Right lobe of liver (tissue), 6 donors: ENCODE measurements around the gene C16orf86. TPM values are rescaled to one million over a fixed set of nuclear protein-coding genes. Genes with fewer than 3 reads are reported as not detected.

Experiments used
- ATAC-seq, 4 donors: fragments of 200-7000 bp; cut with Tn5 transposase; one replicate each; pipeline ENCODE4 v1.9.1; 2020; ENCODE audit warnings: mild to moderate bottlenecking in 4 of 4, moderate library complexity in 4 of 4
- DNase-seq, 3 donors: peaks; one replicate each; pipeline ENCODE4 v3.0.0-alpha.2; 2020
- H3K27ac ChIP-seq, 3 donors: fragments of 200-600 bp; one replicate each; pipeline ENCODE4 v1.8.0; 2022
- H3K27me3 ChIP-seq, 2 donors: fragments of 200-600 bp; one replicate each; pipeline ENCODE4 v1.8.0; 2022
- H3K36me3 ChIP-seq, 4 donors: fragments of 200-600 bp; sonication (generic) in 1 of 4; one replicate each; pipeline versions ENCODE4 v1.5.1 to v1.8.0; 2017 to 2022; ENCODE audit warnings: control low read depth in 1 of 4
- H3K4me1 ChIP-seq, 4 donors: fragments of 200-600 bp; sonication (generic) in 1 of 4; one replicate each; pipeline versions ENCODE4 v1.5.1 to v1.8.0; 2017 to 2022; ENCODE audit warnings: control low read depth in 1 of 4
- H3K4me3 ChIP-seq, 3 donors: fragments of 200-600 bp; one replicate each; pipeline ENCODE4 v1.8.0; 2022
- H3K9me3 ChIP-seq, 4 donors: fragments of 200-600 bp; sonication (generic) in 1 of 4; one replicate each; pipeline versions ENCODE4 v1.5.1 to v1.8.0; 2017 to 2022; ENCODE audit warnings: control low read depth in 1 of 4
- CTCF ChIP-seq, 4 donors: fragments of 200-600 bp in 3 of 4; fragments of 450-650 bp in 1 of 4; IDR thresholded peaks; one replicate each; pipeline versions ENCODE4 v1.5.1 to v1.8.0; 2016 to 2022; ENCODE audit warnings: antibody characterized with exemption in 4 of 4, mild to moderate bottlenecking in 2 of 4
- POLR2A ChIP-seq: fragments of 450-650 bp; IDR thresholded peaks from one replicate; pipeline ENCODE4 v1.6.1; 2017; ENCODE audit warnings: antibody characterized with exemption, mild to moderate bottlenecking
- WGBS: methylation state at CpG from one replicate; pipeline ENCODE4 v1.1.6; 2018; ENCODE audit warnings: low coverage, low lambda C conversion rate; ENCODE audit not compliant: insufficient coverage; ENCODE audit errors: missing lambda C conversion rate; 5-methylcytosine and 5-hydroxymethylcytosine counted together
- intact Hi-C, 2 donors: fragments of 100-400 bp; cut with DNase I; formaldehyde crosslinking; loops; one replicate each; pipeline versions ENCODE4 v1.11.2 to v1.14.1; 2022
- total RNA-seq, 6 experiments: library from RNA; depleted of rRNA in 2 of 6; stranded (reverse); fragments of >200 nt in 2 of 6; fragmentation: NEBNext Ultra II Directional in 3 of 6; extraction: Animal tissue kit (Norgen Biotek cat#: 25700) in 3 of 6; gene quantifications; one replicate each; pipeline versions ENCODE4 v1.1.0 to v1.2.4, GENCODE V29; 2016 to 2023
- donor health status: DM: no; HTN: yes; CAD: no.
- donor health status: DM: no; HTN: no; CAD: no.
- donor health status: DM: no; HTN: no; CAD: no.
- donor health status: DM: no; HTN: yes; CAD: no.
- donor health status: DM: no; HTN: yes; CAD: no.

C16orf86 gene
- total RNA-seq, 6 experiments from 2014 or later = 1.4 to 4.3 (median 2.5) TPM

GRCh38 chr16:67647111-67647651 is 19.4 kb upstream of the C16orf86 start:
- ATAC-seq (no peak), DNase-seq (no peak)
- Histone ChIP-seq H3K27ac (no peak overlapping the region), H3K9me3 (no peaks in the 10 kb centered on the region), H3K4me1 (peaks cover 0 to 6% (median 0%) of the 10 kb centered on the region in 4 donors), H3K27me3 (peaks cover 0 to 4% of the 10 kb centered on the region in 2 donors), H3K36me3 (no peaks in the 10 kb centered on the region), H3K4me3 (no peak overlapping the region)
- intact Hi-C loops = no loop called here
- no peak for TF ChIP-seq POLR2A
- no peak for TF ChIP-seq CTCF (IDR thresholded peaks at IDR 0.05)
- no CpG with 5 or more reads among the region's 15 CpGs for WGBS

- Histone ChIP-seq H3K27ac (no peak overlapping the region), H3K27me3 (peaks cover 0 to 4% of the 10 kb centered on the region in 2 donors), H3K9me3 (no peaks in the 10 kb centered on the region), H3K4me3 (no peak overlapping the region), H3K36me3 (no peaks in the 10 kb centered on the region), H3K4me1 (peaks cover 0 to 1% (median 0%) of the 10 kb centered on the region in 4 donors)
- intact Hi-C loops = no loop called here
- no CpG with 5 or more reads among the region's 13 CpGs for WGBS
- ATAC-seq = no peak
- DNase-seq = peak in 2 of 3 donors; percentile 37 to 41
- no peak for TF ChIP-seq POLR2A
- TF ChIP-seq CTCF (IDR thresholded peaks at IDR 0.05) = no peak
Measured at GRCh38 chr16:67647681-67648080, 18.9 kb upstream of the C16orf86 start.

- no peak overlapping the region for H3K4me3 ChIP-seq
- 38% methylated on average over 5 of the region's 65 CpGs for WGBS
- ATAC-seq = no peak
- no peaks in the 10 kb centered on the region for H3K36me3 ChIP-seq
- TF ChIP-seq CTCF (IDR thresholded peaks at IDR 0.05) (no peak), POLR2A (no peak)
- no peak for DNase-seq
- intact Hi-C loops = no loop called here
- H3K27me3 ChIP-seq = peaks cover 0 to 5% of the 10 kb centered on the region in 2 donors
- H3K4me1 ChIP-seq = peaks cover 0 to 1% (median 0%) of the 10 kb centered on the region in 4 donors
- no peak overlapping the region for H3K27ac ChIP-seq
- no peaks in the 10 kb centered on the region for H3K9me3 ChIP-seq
Measured at GRCh38 chr16:67648088-67648763, 18.4 kb upstream of the C16orf86 start.

GRCh38 chr16:67648764-67649407 is 17.7 kb upstream of the C16orf86 start:
- Histone ChIP-seq H3K9me3 (no peaks in the 10 kb centered on the region), H3K4me3 (no peak overlapping the region), H3K27ac (no peak overlapping the region), H3K27me3 (peaks cover 0 to 10% of the 10 kb centered on the region in 2 donors), H3K36me3 (no peaks in the 10 kb centered on the region), H3K4me1 (peaks cover 0 to 5% (median 0%) of the 10 kb centered on the region in 4 donors)
- 37% methylated on average over 3 of the region's 35 CpGs for WGBS
- no peak for ATAC-seq
- intact Hi-C loops = no loop called here
- DNase-seq = peak in 1 of 3 donors; percentile 42
- no peak for TF ChIP-seq CTCF (IDR thresholded peaks at IDR 0.05)
- TF ChIP-seq POLR2A = no peak
